Stomach smooth muscle (tissue), 2 donors: Measurements from ENCODE around the gene ECEL1.
"Not testable (repeated sequence)": the region's sequence is repeated elsewhere in the genome, so short reads cannot be mapped to it uniquely, and the experiment has no call there.

Experiments
- H3K27ac ChIP-seq: one replicate; pipeline ENCODE4 v1.7.0; 2013; ENCODE audit warnings: mild to moderate bottlenecking, low read length, inconsistent platforms
- H3K27me3 ChIP-seq, 2 donors: one replicate each; pipeline ENCODE4 v1.7.0; 2013; ENCODE audit warnings: low read length in 2 of 2; ENCODE audit not compliant: insufficient read depth in 2 of 2, control insufficient read depth in 1 of 2
- H3K36me3 ChIP-seq, 2 donors: one replicate each; pipeline ENCODE4 v1.7.0; 2013; ENCODE audit warnings: low read length in 2 of 2; ENCODE audit not compliant: control insufficient read depth in 2 of 2, insufficient read depth in 2 of 2
- H3K4me1 ChIP-seq: one replicate; pipeline ENCODE4 v1.7.0; 2013; ENCODE audit warnings: low read length; ENCODE audit not compliant: control insufficient read depth, insufficient read depth
- H3K4me3 ChIP-seq, 2 donors: one replicate each; pipeline ENCODE4 v1.7.0; 2013; ENCODE audit warnings: low read length in 2 of 2
- H3K9ac ChIP-seq, 2 donors: one replicate each; pipeline ENCODE4 v1.7.0; 2013; ENCODE audit warnings: low read length in 2 of 2, mild to moderate bottlenecking in 1 of 2
- H3K9me3 ChIP-seq, 2 donors: one replicate each; pipeline ENCODE4 v1.7.0; 2013; ENCODE audit warnings: low read length in 2 of 2; ENCODE audit not compliant: control insufficient read depth in 2 of 2
- donor health status: healthy.
- donor health status: Pancreatic carcinoma.

ECEL1 gene

GRCh38 chr2:232487385-232488096 lies at the start of gene ECEL1:
ECEL1 (minus strand) TSS chr2:232487834; CDS start chr2:232486653, 1,181 bp downstream.
- H3K36me3 ChIP-seq: no peaks in the 10 kb centered on the region
- H3K4me3 ChIP-seq: no peak within 1 kb of the TSS
- no peaks in the 10 kb centered on the region for H3K9me3 ChIP-seq
- peaks cover 32 to 58% of the 10 kb centered on the region in 2 donors for H3K27me3 ChIP-seq
- H3K9ac ChIP-seq: no peak within 1 kb of the TSS
- H3K4me1 ChIP-seq: peaks cover 15% of the 10 kb centered on the region
- H3K27ac ChIP-seq: no peak within 1 kb of the TSS

- H3K9ac ChIP-seq: no peak overlapping the region
- H3K36me3 ChIP-seq: no peaks in the 10 kb centered on the region
- no peak overlapping the region for H3K27ac ChIP-seq
- peaks cover 14 to 28% of the 10 kb centered on the region in 2 donors for H3K27me3 ChIP-seq
- H3K4me1 ChIP-seq: peaks cover 3% of the 10 kb centered on the region
- no peak overlapping the region for H3K4me3 ChIP-seq
- peaks cover 0 to 7% of the 10 kb centered on the region in 2 donors for H3K9me3 ChIP-seq
Observed at GRCh38 chr2:232537079-232537478, 49.4 kb upstream of the ECEL1 start.

- Histone ChIP-seq H3K9ac (no peak overlapping the region), H3K9me3 (peaks cover 0 to 7% of the 10 kb centered on the region in 2 donors), H3K27me3 (peaks cover 14 to 28% of the 10 kb centered on the region in 2 donors), H3K4me1 (peaks cover 3% of the 10 kb centered on the region), H3K27ac (no peak overlapping the region), H3K36me3 (no peaks in the 10 kb centered on the region), H3K4me3 (no peak overlapping the region)
Observed at GRCh38 chr2:232535761-232536530, 48.3 kb upstream of the ECEL1 start.

- peaks cover 0 to 7% of the 10 kb centered on the region in 2 donors for H3K9me3 ChIP-seq
- no peak overlapping the region for H3K27ac ChIP-seq
- no peak overlapping the region for H3K4me3 ChIP-seq
- H3K27me3 ChIP-seq: peaks cover 14 to 22% of the 10 kb centered on the region in 2 donors
- no peaks in the 10 kb centered on the region for H3K36me3 ChIP-seq
- H3K9ac ChIP-seq: no peak overlapping the region
- peaks cover 3% of the 10 kb centered on the region for H3K4me1 ChIP-seq
Observed at GRCh38 chr2:232534940-232535651, 47.5 kb upstream of the ECEL1 start.

- peaks cover 0 to 7% of the 10 kb centered on the region in 2 donors for H3K9me3 ChIP-seq
- H3K27me3 ChIP-seq: peaks cover 14 to 17% of the 10 kb centered on the region in 2 donors
- H3K4me1 ChIP-seq: peaks cover 3% of the 10 kb centered on the region
- H3K36me3 ChIP-seq: no peaks in the 10 kb centered on the region
- no peak overlapping the region for H3K4me3 ChIP-seq
- H3K27ac ChIP-seq: no peak overlapping the region
- no peak overlapping the region for H3K9ac ChIP-seq
Observed at GRCh38 chr2:232533944-232534710, 46.5 kb upstream of the ECEL1 start.

- H3K27me3 ChIP-seq: peaks cover 11 to 14% of the 10 kb centered on the region in 2 donors
- H3K9me3 ChIP-seq, H3K9ac ChIP-seq, H3K27ac ChIP-seq, H3K4me1 ChIP-seq, H3K36me3 ChIP-seq, H3K4me3 ChIP-seq: not testable (repeated sequence)
Observed at GRCh38 chr2:232532821-232533220, 45.2 kb upstream of the ECEL1 start.

GRCh38 chr2:232532419-232532818 lies 44.8 kb upstream of the ECEL1 start:
- H3K9me3 ChIP-seq: peaks cover 0 to 7% of the 10 kb centered on the region in 2 donors
- no peaks in the 10 kb centered on the region for H3K36me3 ChIP-seq
- no peak overlapping the region for H3K9ac ChIP-seq
- H3K27ac ChIP-seq: no peak overlapping the region
- peaks cover 3% of the 10 kb centered on the region for H3K4me1 ChIP-seq
- no peak overlapping the region for H3K4me3 ChIP-seq
- peaks cover 9 to 11% of the 10 kb centered on the region in 2 donors for H3K27me3 ChIP-seq

- no peaks in the 10 kb centered on the region for H3K27me3 ChIP-seq
- H3K9ac ChIP-seq: no peak overlapping the region
- H3K4me1 ChIP-seq: peaks cover 3% of the 10 kb centered on the region
- H3K4me3 ChIP-seq: no peak overlapping the region
- H3K27ac ChIP-seq: no peak overlapping the region
- no peaks in the 10 kb centered on the region for H3K36me3 ChIP-seq
- no peaks in the 10 kb centered on the region for H3K9me3 ChIP-seq
Observed at GRCh38 chr2:232530626-232531260, 43.1 kb upstream of the ECEL1 start.

- Histone ChIP-seq H3K36me3 (no peaks in the 10 kb centered on the region), H3K4me1 (peaks cover 6% of the 10 kb centered on the region), H3K27me3 (peaks cover 0 to 6% of the 10 kb centered on the region in 2 donors), H3K9me3 (no peaks in the 10 kb centered on the region), H3K27ac (no peak overlapping the region), H3K9ac (no peak overlapping the region), H3K4me3 (no peak overlapping the region)
Observed at GRCh38 chr2:232529806-232530547, 42.3 kb upstream of the ECEL1 start.
